Measurements from ENCODE around the gene CARD11.

CARD11 gene

GRCh38 chr7:3064067-3064466 lies 20.4 kb upstream of the CARD11 start:
- H3K4me1 Mint-ChIP-seq, result peaks cover 28% of the 10 kb centered on the region
- no peaks in the 10 kb centered on the region for H3K36me3 Mint-ChIP-seq (ENCODE audit: low read depth)
- H3K9me3 Mint-ChIP-seq, result peaks cover 19% of the 10 kb centered on the region
- peaks cover 35% of the 10 kb centered on the region for H3K27me3 Mint-ChIP-seq (ENCODE audit: low read depth, poor library complexity)
- H3K4me3 Mint-ChIP-seq, result no peak overlapping the region
- TF ChIP-seq CTCF (IDR thresholded peaks at IDR 0.05), result no peak
- H3K27ac Mint-ChIP-seq, result no peak overlapping the region
- DNase-seq, result no peak

- no peak overlapping the region for H3K4me3 Mint-ChIP-seq
- TF ChIP-seq CTCF (IDR thresholded peaks at IDR 0.05), result no peak
Observed at GRCh38 chr7:3063016-3063753, 19.5 kb upstream of the CARD11 start.

GRCh38 chr7:3057066-3057420 lies 13.4 kb upstream of the CARD11 start:
- no peak for DNase-seq
- peaks cover 15% of the 10 kb centered on the region for H3K27me3 Mint-ChIP-seq (ENCODE audit: low read depth, poor library complexity)
- H3K36me3 Mint-ChIP-seq (ENCODE audit: low read depth), result no peaks in the 10 kb centered on the region
- H3K4me3 Mint-ChIP-seq, result peak overlapping the region; percentile 1
- no peak for TF ChIP-seq CTCF (IDR thresholded peaks at IDR 0.05)
- peaks cover 31% of the 10 kb centered on the region for H3K9me3 Mint-ChIP-seq
- peak overlapping the region; percentile 94 for H3K27ac Mint-ChIP-seq
- peaks cover 48% of the 10 kb centered on the region for H3K4me1 Mint-ChIP-seq

More at GRCh38 chr7:3063016-3063753, 19.5 kb upstream of the CARD11 start:
- Mint-ChIP-seq H3K27ac (no peak overlapping the region), H3K27me3 (ENCODE audit: low read depth, poor library complexity) (peaks cover 36% of the 10 kb centered on the region), H3K36me3 (ENCODE audit: low read depth) (no peaks in the 10 kb centered on the region), H3K4me1 (peaks cover 31% of the 10 kb centered on the region), H3K9me3 (peaks cover 19% of the 10 kb centered on the region)
- no peak for DNase-seq

- DNase-seq, result no peak
- TF ChIP-seq CTCF (IDR thresholded peaks at IDR 0.05), result no peak
- H3K4me3 Mint-ChIP-seq, result no peak overlapping the region
- H3K27me3 Mint-ChIP-seq (ENCODE audit: low read depth, poor library complexity), result peaks cover 14% of the 10 kb centered on the region
- no peaks in the 10 kb centered on the region for H3K36me3 Mint-ChIP-seq (ENCODE audit: low read depth)
- peaks cover 48% of the 10 kb centered on the region for H3K4me1 Mint-ChIP-seq
- peaks cover 30% of the 10 kb centered on the region for H3K9me3 Mint-ChIP-seq
- H3K27ac Mint-ChIP-seq, result peak overlapping the region; percentile 94
Observed at GRCh38 chr7:3056234-3057065, 12.8 kb upstream of the CARD11 start.

- DNase-seq, result no peak
- Mint-ChIP-seq H3K9me3 (peaks cover 31% of the 10 kb centered on the region), H3K4me1 (peaks cover 48% of the 10 kb centered on the region), H3K27ac (no peak overlapping the region), H3K36me3 (ENCODE audit: low read depth) (peaks cover 7% of the 10 kb centered on the region), H3K4me3 (no peak overlapping the region), H3K27me3 (ENCODE audit: low read depth, poor library complexity) (peaks cover 9% of the 10 kb centered on the region)
- TF ChIP-seq CTCF (IDR thresholded peaks at IDR 0.05), result no peak
Observed at GRCh38 chr7:3055626-3056025, 12.0 kb upstream of the CARD11 start.

All from nephron progenitor cell (in vitro differentiated cells).